GM21529 (cell line): Measurements from ENCODE around the gene GALNT2.
A peak's percentile ranks its signal among the peaks of the same experiment; 100 is the strongest.

Experiments
- ATAC-seq: cut with Tn5 transposase; IDR thresholded peaks from one replicate; pipeline ENCODE4 v1.9.1; 2021; ENCODE audit not compliant: unreplicated experiment

GALNT2 gene

DNA sequence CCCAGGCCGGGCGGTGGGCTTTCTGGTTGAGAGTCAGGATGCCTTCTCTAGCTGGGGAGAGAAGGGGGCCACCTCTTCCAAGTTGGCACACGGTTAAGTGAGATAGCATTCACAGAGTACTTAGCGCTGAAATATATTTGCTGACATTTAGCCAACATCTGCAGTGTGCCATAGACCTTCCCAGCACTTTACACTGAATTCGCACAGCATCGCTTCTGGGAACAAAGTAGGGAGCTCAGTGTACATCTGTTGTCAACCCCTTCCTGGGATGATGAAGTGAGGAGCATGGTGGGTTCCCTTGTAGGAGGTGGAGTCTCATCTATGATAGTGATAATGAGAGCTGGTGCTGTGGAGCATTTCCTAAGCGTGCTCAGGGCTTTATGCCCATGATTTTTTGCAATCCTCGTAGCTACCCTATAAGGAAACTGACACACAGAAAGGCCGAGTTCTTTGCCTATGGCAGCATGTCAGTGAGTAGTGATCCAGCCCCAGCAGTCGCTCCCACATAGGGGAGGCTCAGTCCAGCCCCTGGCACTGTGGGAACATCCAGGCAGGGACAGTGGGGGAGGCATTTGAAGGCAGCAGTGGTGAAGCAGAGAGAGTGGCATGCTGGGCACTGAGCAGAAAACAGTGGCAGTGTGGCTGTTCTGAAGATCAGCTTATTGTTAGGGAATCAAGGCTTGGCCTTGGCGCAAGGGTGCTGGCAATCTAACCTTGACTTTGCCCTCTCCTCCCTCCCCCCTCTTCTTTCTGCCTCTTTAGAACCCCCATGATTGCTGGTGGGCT lies 182.8 kb downstream of the GALNT2 start:
- no peak for ATAC-seq

DNA sequence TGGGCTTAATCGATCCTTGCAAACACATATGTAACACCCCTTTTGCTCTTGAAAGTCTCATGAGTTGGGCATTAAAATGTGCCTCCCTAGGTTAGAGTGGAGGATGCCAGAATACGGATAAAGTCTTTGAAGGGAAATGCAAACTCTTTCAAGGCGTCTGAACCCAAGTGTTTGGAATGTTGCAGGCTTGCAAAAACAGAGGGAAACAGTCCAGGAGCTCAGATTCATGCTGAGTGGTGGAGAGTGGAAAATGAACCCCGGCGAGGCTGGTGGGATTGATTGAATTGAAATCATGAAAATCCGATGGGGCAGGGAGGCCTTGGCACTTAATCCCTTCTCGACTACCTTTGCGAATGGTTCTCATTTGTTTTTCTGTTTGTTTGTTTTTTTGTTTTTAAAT lies 183.6 kb downstream of the GALNT2 start:
- ATAC-seq, result no peak

DNA sequence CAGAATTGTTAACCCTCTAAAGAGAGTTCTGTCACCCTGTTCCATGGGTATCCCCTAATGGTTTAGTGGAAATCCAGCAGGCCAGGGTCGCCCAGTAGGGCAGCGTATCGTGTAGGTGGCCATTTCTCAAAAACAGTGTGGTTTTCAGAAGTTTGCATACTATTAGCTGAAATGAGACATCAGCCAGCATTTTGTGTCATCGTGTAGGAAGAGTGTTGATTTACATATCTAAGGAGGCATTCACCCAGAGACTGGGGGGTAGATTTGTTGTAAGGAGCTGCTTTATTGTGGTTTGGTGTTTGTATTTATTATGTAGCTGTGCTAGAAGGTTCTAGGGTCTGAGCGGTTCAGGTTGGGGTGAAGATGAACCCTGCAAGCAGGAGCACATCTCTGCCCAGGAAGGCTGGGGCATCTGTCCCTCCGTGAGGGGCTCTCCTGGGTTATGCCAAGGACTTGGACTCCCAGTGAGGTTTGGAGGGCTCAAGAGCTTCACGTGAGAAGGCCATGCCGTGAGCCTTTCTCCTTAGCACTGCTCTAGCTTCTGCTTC lies 184.7 kb downstream of the GALNT2 start:
- ATAC-seq, result peak; percentile 85

DNA sequence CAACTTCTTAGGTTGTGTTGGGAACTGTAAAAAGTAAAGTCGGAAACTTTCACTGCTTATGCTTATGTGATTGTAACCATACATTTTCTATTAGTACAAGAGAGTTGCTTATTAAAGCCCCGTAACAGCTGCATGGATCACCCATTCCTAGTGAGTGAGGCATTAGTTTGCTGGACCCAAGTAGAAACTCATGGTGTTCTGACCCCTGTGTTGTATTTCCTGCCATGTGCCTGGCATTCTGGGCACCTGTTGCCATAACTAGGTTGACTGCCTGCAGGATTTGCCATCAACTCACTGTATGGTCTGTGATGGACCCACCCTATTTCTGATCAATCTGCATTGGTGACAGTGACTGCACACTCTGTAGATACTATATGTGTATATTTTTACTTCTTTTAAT lies 186.1 kb downstream of the GALNT2 start:
- ATAC-seq, result no peak

DNA sequence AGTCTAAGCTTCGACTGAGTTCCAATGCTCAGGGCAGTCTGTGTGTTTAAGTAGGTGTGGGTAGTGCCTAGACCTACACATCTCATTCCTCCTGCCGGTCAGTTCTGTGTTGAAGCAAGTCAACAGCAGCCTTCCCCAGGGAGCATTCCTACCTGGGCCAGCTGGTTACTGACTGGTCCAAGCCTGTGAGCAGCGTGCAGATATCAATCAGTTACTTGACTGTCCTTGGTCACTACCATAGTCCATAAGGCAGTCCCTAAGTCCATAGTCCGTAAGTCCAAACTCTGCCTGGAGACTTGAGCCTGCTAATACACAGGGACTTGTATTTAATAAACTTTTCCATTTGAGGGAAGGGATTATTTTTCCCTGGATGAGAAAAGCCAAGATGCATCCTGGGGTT lies 187.2 kb downstream of the GALNT2 start:
- no peak for ATAC-seq

DNA sequence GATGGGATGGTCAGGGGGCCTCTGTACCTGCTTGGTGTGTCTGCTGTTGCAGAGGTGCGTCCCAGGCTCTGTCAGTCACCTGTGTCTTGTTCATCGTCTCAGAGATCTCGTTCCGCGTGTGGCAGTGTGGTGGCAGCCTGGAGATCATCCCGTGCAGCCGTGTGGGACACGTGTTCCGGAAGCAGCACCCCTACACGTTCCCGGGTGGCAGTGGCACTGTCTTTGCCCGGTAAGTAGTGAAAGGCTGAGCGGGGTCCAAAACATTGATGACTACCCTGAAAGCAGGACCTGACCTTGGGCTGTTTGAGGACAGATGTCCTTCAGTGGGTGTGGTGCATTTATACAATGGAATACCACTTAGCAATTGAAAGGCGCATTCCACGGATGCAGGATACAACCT lies 188.1 kb downstream of the GALNT2 start:
- no peak for ATAC-seq

DNA sequence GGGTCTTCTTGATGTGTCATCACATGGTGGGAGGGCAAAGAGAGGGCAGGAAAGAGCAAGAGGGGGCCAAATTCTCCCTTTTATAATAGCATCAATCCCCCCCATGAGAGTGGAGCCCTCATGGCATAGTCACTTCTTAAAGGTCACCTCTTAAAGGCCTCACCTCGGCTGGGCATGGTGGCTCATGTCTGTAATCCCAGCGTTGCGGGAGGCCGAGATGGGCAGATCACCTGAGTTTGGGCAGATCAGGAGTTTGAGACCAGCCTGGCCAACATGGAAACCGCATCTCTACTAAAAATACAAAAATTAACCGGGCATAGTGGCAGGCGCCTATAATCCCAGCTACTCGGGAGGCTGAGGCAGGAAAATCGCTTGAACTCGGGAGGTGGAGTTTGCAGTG lies 189.0 kb downstream of the GALNT2 start:
- ATAC-seq, result no peak

DNA sequence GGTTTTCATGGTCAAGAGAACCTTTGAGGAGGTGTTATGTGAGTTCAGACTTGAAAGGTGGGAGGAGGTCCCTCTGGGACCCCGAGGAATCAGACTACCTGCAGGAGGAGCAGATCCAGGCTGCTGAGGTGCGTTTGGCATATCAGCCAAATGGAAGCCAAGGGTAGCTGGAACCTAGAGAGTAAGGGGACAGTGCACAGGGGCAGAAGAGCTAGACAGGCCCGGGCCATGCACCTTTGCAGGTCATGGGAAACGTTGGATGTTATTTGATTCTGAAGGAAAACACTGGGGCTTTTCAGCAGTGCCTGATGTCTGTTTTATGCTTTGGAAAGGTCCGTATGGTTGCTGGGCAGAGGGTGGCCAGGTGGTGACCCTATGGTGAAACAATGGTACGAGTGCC lies 189.9 kb downstream of the GALNT2 start:
- ATAC-seq, result no peak

DNA sequence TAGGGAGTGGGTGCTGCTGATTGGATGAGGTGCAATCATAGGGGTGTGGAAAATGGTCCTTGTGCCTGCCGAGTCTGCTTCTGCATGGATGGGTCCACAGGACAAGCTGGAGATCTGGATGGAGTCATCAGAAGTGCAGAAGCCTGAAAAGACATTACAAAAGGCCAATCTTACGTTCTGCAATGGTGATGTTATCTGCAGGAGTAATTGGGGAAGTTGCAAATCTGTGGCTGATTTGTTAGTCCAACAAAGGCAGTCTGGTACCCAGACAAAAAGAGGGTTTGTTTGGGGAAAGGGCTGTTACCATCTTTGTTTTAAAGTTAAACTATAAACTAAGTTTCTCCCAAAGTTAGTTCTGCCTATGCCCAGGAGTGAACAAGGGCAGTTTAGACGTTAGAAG lies 192.6 kb downstream of the GALNT2 start:
- no peak for ATAC-seq

DNA sequence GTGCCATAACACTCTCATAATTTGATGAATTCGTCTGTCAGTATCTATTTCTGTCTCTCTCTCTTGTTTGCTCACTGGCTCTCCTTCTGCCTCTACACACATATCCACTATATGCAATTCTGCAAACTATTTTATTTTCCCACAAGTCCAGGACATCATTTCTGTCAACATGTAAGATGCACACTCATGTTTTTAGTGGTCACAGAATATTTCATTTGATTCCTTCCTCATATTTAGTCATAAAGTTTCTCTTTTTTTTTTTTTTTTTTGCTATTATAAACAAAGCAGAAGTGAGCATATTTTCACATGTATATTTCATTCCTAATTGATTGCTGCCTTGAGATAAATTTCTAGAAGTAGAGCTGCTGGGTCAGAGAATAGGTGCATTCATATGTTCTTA lies 193.8 kb downstream of the GALNT2 start:
- ATAC-seq, result no peak

DNA sequence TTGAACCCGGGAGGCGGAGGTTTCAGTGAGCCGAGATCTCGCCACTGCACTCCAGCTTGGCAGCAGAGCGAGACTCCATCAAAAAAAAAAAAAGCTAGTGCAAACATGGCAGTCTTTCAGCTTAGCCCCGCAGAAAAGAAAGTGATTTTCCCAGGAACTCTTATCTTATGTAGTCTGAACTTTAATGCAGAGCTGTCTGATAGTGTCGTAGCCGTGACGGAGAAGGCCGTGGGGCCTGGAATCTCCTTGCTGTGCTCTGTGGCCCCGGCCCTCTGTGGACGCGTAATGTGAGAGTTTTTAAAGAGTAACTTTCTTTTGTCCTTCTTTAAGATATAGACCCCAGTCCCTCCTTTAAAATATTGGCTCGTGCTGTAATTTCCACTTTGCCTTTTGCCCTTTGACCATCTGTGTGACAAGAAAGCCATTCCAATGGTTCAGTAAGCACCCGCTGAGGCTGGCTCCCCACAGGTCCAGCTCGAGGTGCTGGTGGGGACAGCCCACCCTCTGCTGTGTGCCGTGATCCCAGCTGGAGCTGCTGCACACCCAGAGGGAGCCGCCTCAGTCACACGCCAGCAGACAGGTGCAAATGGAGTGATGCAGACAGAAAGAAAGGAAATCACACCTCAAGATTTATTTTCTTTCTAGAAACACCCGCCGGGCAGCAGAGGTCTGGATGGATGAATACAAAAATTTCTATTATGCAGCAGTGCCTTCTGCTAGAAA lies 195.1 kb downstream of the GALNT2 start:
- no peak for ATAC-seq

DNA sequence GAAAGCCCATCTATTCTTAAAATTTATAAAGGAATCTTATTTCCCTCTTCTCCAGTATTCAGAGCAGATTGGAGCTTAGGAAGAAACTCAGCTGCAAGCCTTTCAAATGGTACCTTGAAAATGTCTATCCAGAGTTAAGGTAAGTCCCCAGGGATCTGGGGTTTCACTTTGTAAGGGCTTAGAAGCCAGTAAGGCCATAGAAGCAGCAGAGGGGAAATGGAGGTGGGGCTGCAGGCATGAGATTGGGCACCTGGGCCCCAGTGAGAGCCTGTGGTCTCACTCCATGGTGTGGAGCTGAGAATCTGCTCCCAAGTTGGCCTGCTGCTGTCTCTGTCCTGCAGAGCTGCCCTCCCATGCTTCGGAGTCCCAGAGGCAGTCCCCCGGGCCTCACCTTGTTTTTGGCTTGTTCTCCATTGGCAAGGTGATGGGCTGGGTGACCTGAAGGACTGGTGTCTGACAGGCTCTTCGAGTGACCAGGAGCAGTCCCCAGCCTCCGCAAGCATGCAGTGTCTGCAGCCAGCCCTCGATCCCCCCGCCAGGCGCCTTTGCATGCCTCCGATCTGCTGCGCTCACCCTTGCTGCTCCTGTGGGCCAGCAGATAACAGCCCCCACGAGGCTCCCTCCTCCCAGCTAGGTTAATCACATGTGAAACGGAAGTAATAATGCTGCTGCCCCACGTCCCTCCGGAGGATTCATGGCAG lies 196.0 kb downstream of the GALNT2 start:
- no peak for ATAC-seq

DNA sequence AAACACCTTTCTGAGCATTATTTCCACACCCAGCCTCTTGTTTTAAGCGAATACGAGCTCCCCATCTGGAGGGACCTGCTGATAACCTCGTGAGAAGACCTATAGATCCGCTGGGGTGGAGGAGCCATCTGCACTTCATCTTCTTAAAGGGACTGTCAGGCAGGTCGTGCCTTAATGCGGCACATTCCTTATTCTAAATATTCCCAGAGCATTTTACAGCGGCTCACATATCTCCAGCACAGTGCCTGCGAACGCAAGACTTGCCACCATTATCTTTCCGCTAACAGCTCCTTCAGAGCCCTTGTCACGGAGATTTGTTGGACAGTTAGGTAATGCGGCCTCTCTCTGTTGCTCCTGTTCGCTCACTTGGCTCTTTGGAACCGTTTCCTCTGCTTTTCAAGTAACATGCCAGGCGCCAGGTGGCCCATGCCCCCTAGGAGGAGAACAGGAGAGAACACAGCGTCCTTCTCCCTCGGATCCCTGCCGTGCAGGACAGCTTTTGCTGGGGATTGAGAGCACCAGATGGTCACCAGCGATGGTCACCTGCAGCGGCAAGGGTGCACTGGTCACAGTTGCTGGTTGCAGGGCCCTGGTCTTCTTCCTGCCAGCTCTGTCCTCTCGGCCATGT lies 196.6 kb downstream of the GALNT2 start:
- ATAC-seq, result no peak

DNA sequence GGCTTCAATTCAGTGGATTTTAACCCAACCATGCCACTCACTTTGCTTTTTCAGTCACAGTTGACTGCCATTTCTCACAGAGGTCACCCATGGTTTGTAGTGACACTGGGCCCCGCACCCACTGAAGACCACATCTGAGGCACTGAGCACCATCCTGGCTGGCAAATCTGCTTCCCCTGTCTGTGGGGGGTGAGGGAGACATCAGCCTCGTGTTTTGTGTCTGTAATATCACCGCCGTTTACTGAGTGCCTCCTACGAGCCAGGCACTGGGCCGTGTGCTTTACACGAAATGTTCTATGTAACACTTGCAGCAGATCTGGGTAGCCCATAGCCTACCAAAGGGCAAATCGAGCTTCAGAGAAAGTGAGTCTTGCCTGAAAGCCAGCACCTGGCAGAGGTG lies 197.3 kb downstream of the GALNT2 start:
- no peak for ATAC-seq

DNA sequence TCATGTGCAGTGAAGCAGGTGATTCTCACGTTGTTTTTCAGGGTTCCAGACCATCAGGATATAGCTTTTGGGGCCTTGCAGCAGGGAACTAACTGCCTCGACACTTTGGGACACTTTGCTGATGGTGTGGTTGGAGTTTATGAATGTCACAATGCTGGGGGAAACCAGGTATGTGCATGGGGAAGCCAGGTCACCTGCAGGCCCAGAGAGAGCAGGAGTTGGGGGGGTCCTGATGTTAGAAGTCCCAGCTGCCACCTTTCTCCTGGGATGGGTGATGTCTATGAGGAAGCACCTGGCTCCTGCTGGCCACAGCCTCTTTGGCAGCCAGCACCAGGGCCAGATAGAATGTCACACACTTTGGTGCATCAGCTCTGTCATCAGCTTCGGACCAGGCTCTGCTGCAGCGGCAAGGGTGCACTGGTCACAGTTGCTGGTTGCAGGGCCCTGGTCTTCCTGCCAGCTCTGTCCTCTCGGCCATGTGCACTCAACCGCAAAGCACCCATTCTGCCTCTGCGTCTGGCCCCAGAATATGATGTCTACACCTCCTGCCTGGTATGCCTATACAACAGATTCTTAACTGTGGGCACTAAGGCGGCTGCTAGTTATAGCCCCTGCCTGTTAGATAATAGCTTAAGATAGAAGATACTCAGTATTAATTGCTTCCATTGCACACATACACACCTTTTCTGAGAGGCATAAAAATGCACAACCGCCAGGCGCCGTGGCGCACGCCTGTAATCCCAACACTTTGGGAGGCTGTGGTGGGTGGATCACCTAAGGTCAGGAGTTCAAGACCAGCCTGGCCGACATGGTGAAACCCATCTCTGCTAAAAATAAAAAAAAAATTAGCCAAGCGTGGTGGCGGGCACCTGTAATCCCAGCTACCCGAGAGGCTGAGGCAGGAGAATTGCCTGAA lies 198.4 kb downstream of the GALNT2 start:
- ATAC-seq, result no peak

DNA sequence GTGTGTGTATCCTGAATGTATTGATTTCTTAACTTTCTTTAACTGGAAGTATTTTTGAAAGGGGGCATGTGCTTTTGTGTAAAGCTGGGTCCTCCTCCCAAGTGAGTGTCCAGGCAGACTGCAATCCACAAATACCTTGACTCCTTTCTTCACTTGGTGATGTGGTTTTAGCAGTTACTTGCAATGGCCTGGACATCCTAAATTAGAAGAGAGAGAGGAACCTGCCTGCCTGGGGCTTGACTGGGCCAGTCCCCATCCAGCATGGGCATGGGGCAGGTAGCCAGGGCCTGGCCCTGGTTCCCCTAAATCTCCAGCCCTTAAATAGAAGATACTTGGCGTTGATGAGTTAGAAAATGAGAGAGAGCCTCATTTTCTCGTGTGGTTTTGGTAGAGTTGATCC lies 199.4 kb downstream of the GALNT2 start:
- no peak for ATAC-seq

DNA sequence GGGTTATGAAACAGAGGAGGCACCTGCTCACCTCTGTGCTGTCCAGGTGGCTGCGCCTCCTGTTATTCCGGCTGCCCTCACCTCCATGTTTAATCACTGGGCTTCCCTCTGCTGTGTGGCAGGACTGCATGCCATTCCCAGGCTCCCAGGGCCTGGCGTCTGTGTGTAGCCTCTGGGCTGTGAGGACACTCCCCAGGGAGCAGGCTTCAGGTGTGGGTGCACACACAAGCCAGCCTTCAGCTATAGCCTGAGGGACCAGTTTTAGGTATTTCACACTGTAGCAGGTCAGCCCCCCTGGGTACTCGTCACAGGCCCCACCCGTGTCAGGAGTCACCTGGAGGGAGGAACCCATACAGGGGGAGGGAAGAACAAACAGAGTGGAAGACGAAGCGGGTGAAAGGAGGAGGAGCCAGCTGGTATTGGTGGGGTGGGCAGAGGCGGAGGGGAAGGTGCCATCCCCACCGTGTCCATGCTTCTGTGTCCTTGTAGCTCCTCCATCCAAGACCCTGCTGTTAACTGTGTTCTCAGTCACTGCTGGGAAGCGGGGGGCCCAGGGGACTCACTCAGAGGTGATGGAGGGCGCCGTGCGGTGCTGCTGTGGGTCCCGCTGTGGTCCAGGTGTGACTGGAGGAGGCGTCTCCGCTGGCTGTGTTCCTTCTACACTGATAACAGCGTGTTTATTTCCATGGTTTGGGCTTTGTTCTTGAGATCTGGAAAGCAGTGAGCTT lies 200.5 kb downstream of the GALNT2 start:
- ATAC-seq, result no peak

DNA sequence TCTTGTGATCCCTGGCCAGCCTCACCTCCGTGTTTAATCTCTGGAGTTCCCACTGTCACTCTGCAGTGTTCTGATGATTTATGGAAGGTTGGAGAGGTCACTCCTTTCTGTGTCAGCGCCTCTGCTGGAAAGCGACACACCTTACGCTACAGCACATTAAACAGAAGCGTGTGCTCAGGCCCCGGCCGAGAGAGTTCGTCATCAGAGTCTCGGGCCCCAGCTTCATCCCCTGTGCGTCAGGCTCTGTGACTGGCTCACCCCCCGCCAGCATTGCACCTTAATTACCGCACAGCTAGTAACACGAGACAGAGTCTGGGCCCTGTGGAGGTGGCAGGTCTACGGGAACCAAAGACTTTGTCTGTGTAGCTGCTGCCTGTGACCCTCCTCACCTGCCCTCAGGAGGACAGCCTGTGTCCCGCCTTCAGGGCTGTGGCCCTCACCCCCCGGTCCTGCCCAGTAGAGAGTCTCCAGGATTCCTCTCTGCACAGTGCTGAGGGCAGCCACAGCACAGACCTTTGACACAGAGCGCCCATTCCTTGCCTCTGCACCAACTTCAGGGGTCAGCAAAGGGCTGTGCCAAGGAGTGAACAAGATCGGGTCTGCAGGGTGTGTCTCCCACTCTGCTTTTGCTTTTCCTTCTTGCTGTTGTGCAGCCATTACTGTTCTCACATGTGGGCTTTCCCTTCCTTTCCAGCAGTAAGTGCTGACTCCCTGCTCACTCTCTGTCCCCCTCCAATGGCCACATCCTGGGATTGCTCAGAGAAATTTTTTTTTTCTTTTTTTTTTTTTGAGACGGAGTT lies 201.5 kb downstream of the GALNT2 start:
- no peak for ATAC-seq

DNA sequence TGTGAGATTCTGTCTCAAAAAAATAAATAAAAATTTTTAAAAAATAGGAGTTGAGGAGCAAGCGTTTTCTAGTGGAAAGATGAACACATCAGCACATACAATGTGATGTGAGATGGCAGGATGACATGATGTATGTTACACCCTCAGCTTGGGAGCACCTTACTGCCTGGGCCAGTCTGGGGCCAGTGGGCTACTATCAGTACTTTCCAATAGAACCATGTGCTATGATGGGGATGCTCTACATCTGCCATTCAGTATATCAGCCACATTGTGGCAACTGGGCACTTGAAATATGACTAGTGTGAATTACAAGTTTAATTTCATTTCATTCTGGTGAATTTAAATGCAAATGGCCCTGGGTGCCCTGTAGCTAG lies 203.1 kb downstream of the GALNT2 start:
- ATAC-seq, result no peak
